IMR-90 (cell line): Measurements from ENCODE around the gene FOXR1. TPM values are rescaled to one million over a fixed set of nuclear protein-coding genes. Genes with fewer than 3 reads are reported as not detected.

Experiments used
- ATAC-seq: fragments of 200-7000 bp; cut with Tn5 transposase; 2 replicates; pipeline ENCODE4 v1.9.1; 2020; ENCODE audit warnings: low read depth, mild to moderate bottlenecking, moderate library complexity
- BruUV-seq: library from RNA; stranded (reverse); fragments of 400-500 nt; replicated peaks from 2 replicates; lab custom pipeline; 2021; lab: Mats Ljungman, UMichigan
- CTCF ChIA-PET: fragments of 300-600 bp; formaldehyde crosslinking; extraction: SDS; loops from one replicate; lab custom pipeline; 2021; ENCODE audit warnings: antibody characterized with exemption; lab: Yijun Ruan, JAX
- POLR2A ChIA-PET: fragments of 300-600 bp; sonication (Branson Sonifier 250); formaldehyde crosslinking; loops from one replicate; lab custom pipeline; 2022; ENCODE audit warnings: antibody characterized with exemption; ENCODE audit not compliant: unreplicated experiment; lab: Charles Lee
- DNase-seq: peaks from one replicate; pipeline ENCODE4 v3.0.0; 2013
- H2AFZ ChIP-seq: replicated peaks from 2 replicates; pipeline ENCODE3; 2013; ENCODE audit warnings: low read length, mild to moderate bottlenecking; ENCODE audit not compliant: poor library complexity
- H2AK5ac ChIP-seq: 2 replicates; pipeline ENCODE4 v1.6.1; 2013; ENCODE audit warnings: low read depth, low read length, inconsistent platforms
- H2AK9ac ChIP-seq: replicated peaks from 2 replicates; pipeline ENCODE3; 2013; ENCODE audit warnings: mild to moderate bottlenecking, low read depth, low read length, moderate library complexity; ENCODE audit not compliant: poor library complexity
- H2BK120ac ChIP-seq: 2 replicates; pipeline ENCODE4 v1.6.1; 2013; ENCODE audit warnings: low read depth, low read length, inconsistent platforms
- H2BK15ac ChIP-seq: 3 replicates; pipeline ENCODE4 v1.6.1; 2013; ENCODE audit warnings: low read depth, low read length, inconsistent platforms
- H2BK20ac ChIP-seq: 2 replicates; pipeline ENCODE4 v1.6.1; 2013; ENCODE audit warnings: low read depth, mild to moderate bottlenecking, inconsistent platforms, low read length, moderate library complexity
- H2BK5ac ChIP-seq: 2 replicates; pipeline ENCODE4 v1.6.1; 2013; ENCODE audit warnings: mild to moderate bottlenecking, low read depth, low read length, inconsistent platforms; ENCODE audit not compliant: poor library complexity, severe bottlenecking
- H3K14ac ChIP-seq: replicated peaks from 2 replicates; pipeline ENCODE4 v1.6.1; 2013; ENCODE audit warnings: low read depth, low read length, inconsistent platforms
- H3K18ac ChIP-seq: 2 replicates; pipeline ENCODE4 v1.6.1; 2013; ENCODE audit warnings: low read depth, low read length, control low read depth
- H3K23ac ChIP-seq: 2 replicates; pipeline ENCODE4 v1.6.1; 2013; ENCODE audit warnings: low read depth, low read length, inconsistent platforms
- H3K27ac ChIP-seq: 2 replicates; pipeline ENCODE4 v1.5.1; 2013; ENCODE audit warnings: mild to moderate bottlenecking, control low read depth, low read length; ENCODE audit not compliant: insufficient read depth
- H3K27me3 ChIP-seq: 2 replicates; pipeline ENCODE4 v1.6.1; 2013; ENCODE audit warnings: low read length; ENCODE audit not compliant: control insufficient read depth, insufficient read depth
- H3K36me3 ChIP-seq: 2 replicates; pipeline ENCODE4 v1.6.1; 2013; ENCODE audit warnings: low read length, mixed read lengths; ENCODE audit not compliant: control insufficient read depth, insufficient read depth
- H3K4ac ChIP-seq: 2 replicates; pipeline ENCODE4 v1.6.1; 2013; ENCODE audit warnings: low read depth, low read length, inconsistent platforms
- H3K4me1 ChIP-seq: 2 replicates; pipeline ENCODE4 v1.6.1; 2013; ENCODE audit warnings: low read length, mixed read lengths; ENCODE audit not compliant: control insufficient read depth, insufficient read depth
- H3K4me2 ChIP-seq: 2 replicates; pipeline ENCODE4 v1.6.1; 2013; ENCODE audit warnings: low read depth, mild to moderate bottlenecking, control low read depth, low read length, moderate library complexity
- H3K4me3 ChIP-seq: 2 replicates; pipeline ENCODE4 v1.5.1; 2013; ENCODE audit warnings: low read depth, mild to moderate bottlenecking, control low read depth, low read length, moderate library complexity; ENCODE audit not compliant: insufficient read depth
- H3K56ac ChIP-seq: 2 replicates; pipeline ENCODE4 v1.6.1; 2013; ENCODE audit warnings: low read length, inconsistent platforms; ENCODE audit not compliant: insufficient read depth; ENCODE audit errors: extremely low read depth
- H3K79me1 ChIP-seq, 2 experiments: 2 replicates each; pipeline ENCODE4 v1.6.1; 2013; ENCODE audit warnings: low read length in 2 of 2, inconsistent platforms in 1 of 2, low read depth in 1 of 2
- H3K9ac ChIP-seq: 2 replicates; pipeline ENCODE4 v1.6.1; 2013; ENCODE audit warnings: low read depth, low read length, control low read depth
- H3K9me1 ChIP-seq: 2 replicates; pipeline ENCODE4 v1.6.1; 2013; ENCODE audit warnings: low read length, inconsistent platforms; ENCODE audit not compliant: insufficient read depth
- H3K9me3 ChIP-seq: 2 replicates; pipeline ENCODE4 v1.6.1; 2013; ENCODE audit warnings: low read length; ENCODE audit not compliant: control insufficient read depth, insufficient read depth
- H4K20me1 ChIP-seq: 2 replicates; pipeline ENCODE4 v1.6.1; 2013; ENCODE audit warnings: low read length, inconsistent platforms; ENCODE audit not compliant: insufficient read depth
- H4K5ac ChIP-seq: 2 replicates; pipeline ENCODE4 v1.6.1; 2013; ENCODE audit warnings: mild to moderate bottlenecking, low read depth, low read length, control low read depth
- H4K8ac ChIP-seq, 2 experiments: 2 replicates each; pipeline ENCODE4 v1.6.1; 2013; ENCODE audit warnings: low read depth in 2 of 2, low read length in 2 of 2, control low read depth in 1 of 2, inconsistent platforms in 1 of 2
- H4K91ac ChIP-seq: 2 replicates; pipeline ENCODE4 v1.6.1; 2013; ENCODE audit warnings: low read depth, low read length, inconsistent platforms; ENCODE audit not compliant: insufficient read depth
- BHLHE40 ChIP-seq: fragments of 150-350 bp; IDR thresholded peaks from 2 replicates; pipeline ENCODE4 v1.6.1; 2016; ENCODE audit warnings: mild to moderate bottlenecking, low read depth, low read length
- CEBPB ChIP-seq: IDR thresholded peaks from 2 replicates; pipeline ENCODE4 v1.6.1; 2012; ENCODE audit warnings: low read depth, low read length, improper control_type of control experiment
- CHD1 ChIP-seq: IDR thresholded peaks from 2 replicates; pipeline ENCODE4 v1.6.1; 2012; ENCODE audit warnings: low read depth, low read length, improper control_type of control experiment
- FOS ChIP-seq: fragments of 150-350 bp; IDR thresholded peaks from 2 replicates; pipeline ENCODE4 v1.6.1; 2016; ENCODE audit warnings: low read depth, low read length
- MAFK ChIP-seq: IDR thresholded peaks from 2 replicates; pipeline ENCODE4 v1.6.1; 2012; ENCODE audit warnings: low read depth, low read length, improper control_type of control experiment
- MAZ ChIP-seq: IDR thresholded peaks from 2 replicates; pipeline ENCODE4 v1.6.1; 2012; ENCODE audit warnings: low read depth, mild to moderate bottlenecking, low read length, improper control_type of control experiment, moderate library complexity, borderline replicate concordance
- MXI1 ChIP-seq: IDR thresholded peaks from 2 replicates; pipeline ENCODE4 v1.6.1; 2012; ENCODE audit warnings: low read depth, mild to moderate bottlenecking, low read length, moderate library complexity, borderline replicate concordance
- NFE2L2 ChIP-seq: fragments of 150-350 bp; IDR thresholded peaks from 2 replicates; pipeline ENCODE4 v1.6.1; 2016; ENCODE audit warnings: low read depth, mild to moderate bottlenecking, low read length
- POLR2A ChIP-seq: IDR thresholded peaks from 2 replicates; pipeline ENCODE4 v1.6.1; 2012; ENCODE audit warnings: mild to moderate bottlenecking, low read depth, low read length
- RAD21 ChIP-seq: IDR thresholded peaks from 2 replicates; pipeline ENCODE4 v1.6.1; 2012; ENCODE audit warnings: low read length, improper control_type of control experiment
- RCOR1 ChIP-seq: IDR thresholded peaks from 2 replicates; pipeline ENCODE4 v1.6.1; 2012; ENCODE audit warnings: mild to moderate bottlenecking, low read length, improper control_type of control experiment; ENCODE audit not compliant: insufficient replicate concordance
- RFX5 ChIP-seq: IDR thresholded peaks from 2 replicates; pipeline ENCODE4 v1.8.0; 2012; ENCODE audit warnings: low read depth, mild to moderate bottlenecking, low read length, moderate library complexity
- SMC3 ChIP-seq: fragments of 150-350 bp; IDR thresholded peaks from 2 replicates; pipeline ENCODE4 v1.6.1; 2016; ENCODE audit warnings: low read depth, mild to moderate bottlenecking, antibody characterized with exemption, low read length, moderate library complexity
- dilution Hi-C: fragments of 300-500 bp; cut with HindIII; formaldehyde crosslinking; loops from one replicate; pipeline ENCODE4 v1.14.3; 2018; ENCODE audit warnings: low sequenced_read_pairs; ENCODE audit not compliant: unreplicated experiment
- in situ Hi-C: fragments of 300-500 bp; cut with MboI; formaldehyde crosslinking; loops from 3 replicates; pipeline ENCODE4 v1.14.3; 2019; ENCODE audit warnings: low sequenced_read_pairs, inconsistent platforms, mixed read lengths
- intact Hi-C: fragments of 100-400 bp; cut with micrococcal nuclease; formaldehyde crosslinking; loops from 2 replicates; pipeline ENCODE4 v1.10.0; 2022
- polyA plus RNA-seq, 3 experiments: library from polyadenylated mRNA; depleted of rRNA; stranded (reverse); fragments of >200 nt; gene quantifications; 2 replicates each; pipeline ENCODE4 v1.2.3, GENCODE V29; 2012; ENCODE audit warnings: low replicate concordance in 1 of 3
- total RNA-seq: library from RNA; depleted of rRNA; stranded (reverse); fragments of >200 nt; gene quantifications from 2 replicates; pipeline ENCODE4 v1.2.3, GENCODE V29; 2012
- TF ChIP-seq, protein P1 (sequence below): conservative IDR thresholded peaks from 2 replicates; pipeline ENCODE4 v1.5.1; 2012; ENCODE audit warnings: mild to moderate bottlenecking, low read depth, low read length, improper control_type of control experiment
- TF ChIP-seq, protein P2 (sequence below): fragments of 150-350 bp; IDR thresholded peaks from 2 replicates; pipeline ENCODE4 v1.6.1; 2016; ENCODE audit warnings: low read depth, mild to moderate bottlenecking, low read length, moderate library complexity, borderline replicate concordance
- TF ChIP-seq, protein P3 (sequence below): fragments of 150-350 bp; IDR thresholded peaks from 2 replicates; pipeline ENCODE4 v1.6.1; 2017; ENCODE audit warnings: mild to moderate bottlenecking, antibody characterized with exemption, low read length, low read depth

Gene FOXR1
- total and polyA plus RNA-seq, 2 of the 4 experiments (the other 2 are of a cell fraction), result not detected

GRCh38 chr11:119023741-119024140 is 52.2 kb downstream of the FOXR1 start:
- Histone ChIP-seq H3K4ac (no peak overlapping the region), H2AK9ac (no peak overlapping the region), H2BK5ac (no peak overlapping the region), H3K4me2 (no peak overlapping the region), H2BK20ac (no peak overlapping the region), H4K91ac (no peak overlapping the region), H3K79me1 (peaks cover 18 to 48% of the 10 kb centered on the region in 2 experiments), H2BK120ac (no peak overlapping the region), H3K4me1 (peaks cover 4% of the 10 kb centered on the region), H3K23ac (no peak overlapping the region), H3K9me1 (peaks cover 3% of the 10 kb centered on the region), H2AFZ (no peak overlapping the region), H4K8ac (no peak overlapping the region), H3K9me3 (no peaks in the 10 kb centered on the region), H3K9ac (no peak overlapping the region), H3K36me3 (peaks cover 27% of the 10 kb centered on the region), H3K14ac (no peak overlapping the region), H3K27ac (no peak overlapping the region), H3K27me3 (no peaks in the 10 kb centered on the region), H3K18ac (no peak overlapping the region), H3K56ac (no peak overlapping the region), H2BK15ac (no peak overlapping the region), H4K20me1 (peaks cover 5% of the 10 kb centered on the region), H3K4me3 (no peak overlapping the region), H2AK5ac (no peak overlapping the region), H4K5ac (no peak overlapping the region)
- intact Hi-C loops, result no loop called here
- in situ Hi-C loops, result no loop called here
- ChIA-PET CTCF (no interaction called here), POLR2A (no interaction called here)
- no TSS peak for BruUV-seq
- no peak for TF ChIP-seq BHLHE40
- TF ChIP-seq, protein P1, sequence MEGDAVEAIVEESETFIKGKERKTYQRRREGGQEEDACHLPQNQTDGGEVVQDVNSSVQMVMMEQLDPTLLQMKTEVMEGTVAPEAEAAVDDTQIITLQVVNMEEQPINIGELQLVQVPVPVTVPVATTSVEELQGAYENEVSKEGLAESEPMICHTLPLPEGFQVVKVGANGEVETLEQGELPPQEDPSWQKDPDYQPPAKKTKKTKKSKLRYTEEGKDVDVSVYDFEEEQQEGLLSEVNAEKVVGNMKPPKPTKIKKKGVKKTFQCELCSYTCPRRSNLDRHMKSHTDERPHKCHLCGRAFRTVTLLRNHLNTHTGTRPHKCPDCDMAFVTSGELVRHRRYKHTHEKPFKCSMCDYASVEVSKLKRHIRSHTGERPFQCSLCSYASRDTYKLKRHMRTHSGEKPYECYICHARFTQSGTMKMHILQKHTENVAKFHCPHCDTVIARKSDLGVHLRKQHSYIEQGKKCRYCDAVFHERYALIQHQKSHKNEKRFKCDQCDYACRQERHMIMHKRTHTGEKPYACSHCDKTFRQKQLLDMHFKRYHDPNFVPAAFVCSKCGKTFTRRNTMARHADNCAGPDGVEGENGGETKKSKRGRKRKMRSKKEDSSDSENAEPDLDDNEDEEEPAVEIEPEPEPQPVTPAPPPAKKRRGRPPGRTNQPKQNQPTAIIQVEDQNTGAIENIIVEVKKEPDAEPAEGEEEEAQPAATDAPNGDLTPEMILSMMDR, result no peak
- TF ChIP-seq, protein P2, sequence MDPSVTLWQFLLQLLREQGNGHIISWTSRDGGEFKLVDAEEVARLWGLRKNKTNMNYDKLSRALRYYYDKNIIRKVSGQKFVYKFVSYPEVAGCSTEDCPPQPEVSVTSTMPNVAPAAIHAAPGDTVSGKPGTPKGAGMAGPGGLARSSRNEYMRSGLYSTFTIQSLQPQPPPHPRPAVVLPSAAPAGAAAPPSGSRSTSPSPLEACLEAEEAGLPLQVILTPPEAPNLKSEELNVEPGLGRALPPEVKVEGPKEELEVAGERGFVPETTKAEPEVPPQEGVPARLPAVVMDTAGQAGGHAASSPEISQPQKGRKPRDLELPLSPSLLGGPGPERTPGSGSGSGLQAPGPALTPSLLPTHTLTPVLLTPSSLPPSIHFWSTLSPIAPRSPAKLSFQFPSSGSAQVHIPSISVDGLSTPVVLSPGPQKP, result no peak
- no peak for TF ChIP-seq FOS
- no peak for TF ChIP-seq POLR2A
- TF ChIP-seq NFE2L2, result no peak
- no peak for TF ChIP-seq SMC3
- TF ChIP-seq CEBPB, result no peak
- TF ChIP-seq RAD21, result no peak
- TF ChIP-seq RCOR1, result no peak
- no peak for TF ChIP-seq MAFK
- TF ChIP-seq, protein P3, sequence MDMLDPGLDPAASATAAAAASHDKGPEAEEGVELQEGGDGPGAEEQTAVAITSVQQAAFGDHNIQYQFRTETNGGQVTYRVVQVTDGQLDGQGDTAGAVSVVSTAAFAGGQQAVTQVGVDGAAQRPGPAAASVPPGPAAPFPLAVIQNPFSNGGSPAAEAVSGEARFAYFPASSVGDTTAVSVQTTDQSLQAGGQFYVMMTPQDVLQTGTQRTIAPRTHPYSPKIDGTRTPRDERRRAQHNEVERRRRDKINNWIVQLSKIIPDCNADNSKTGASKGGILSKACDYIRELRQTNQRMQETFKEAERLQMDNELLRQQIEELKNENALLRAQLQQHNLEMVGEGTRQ, result no peak
- no peak for TF ChIP-seq CHD1
- no peak for TF ChIP-seq MXI1
- TF ChIP-seq MAZ, result no peak
- TF ChIP-seq RFX5, result no peak
- ATAC-seq (no peak), DNase-seq (no peak)
- dilution Hi-C loops, result no loop called here
